Activated CD8-positive, alpha-beta T cell treated with anti-CD3 and anti-CD28 coated beads for 36 hours (primary cell): Measurements from ENCODE around the gene AGK. TPM values are rescaled to one million over a fixed set of nuclear protein-coding genes. Genes with fewer than 3 reads are reported as not detected.
"Not testable (repeated sequence)": the region's sequence is repeated elsewhere in the genome, so short reads cannot be mapped to it uniquely, and the experiment has no call there.

Experiments used
- ATAC-seq: fragments of 200-7000 bp; cut with Tn5 transposase; one replicate; pipeline ENCODE4 v1.10.0; 2021; ENCODE audit warnings: mild to moderate bottlenecking, moderate library complexity
- CTCF ChIA-PET: fragments of 350-600 bp; sonication (Branson Sonifier 250); formaldehyde crosslinking; loops from one replicate; lab custom pipeline; 2021; ENCODE audit warnings: antibody characterized with exemption; lab: Charles Lee
- POLR2A ChIA-PET: fragments of 350-600 bp; sonication (Branson Sonifier 250); formaldehyde crosslinking; loops from one replicate; lab custom pipeline; 2021; ENCODE audit warnings: antibody characterized with exemption; lab: Charles Lee
- DNase-seq: peaks from one replicate; pipeline ENCODE4 v3.0.0-alpha.2; 2020
- H3K27ac Mint-ChIP-seq: one replicate; pipeline ENCODE4 v1.8.0; 2021; ENCODE audit warnings: mild to moderate bottlenecking, mixed read lengths
- H3K27me3 Mint-ChIP-seq: one replicate; pipeline ENCODE4 v1.8.0; 2021; ENCODE audit warnings: mixed read lengths
- H3K36me3 Mint-ChIP-seq: one replicate; pipeline ENCODE4 v1.8.0; 2021; ENCODE audit warnings: low read depth, mixed read lengths
- H3K4me1 Mint-ChIP-seq: one replicate; pipeline ENCODE4 v1.8.0; 2021; ENCODE audit warnings: low read depth, mixed read lengths
- H3K4me3 Mint-ChIP-seq: one replicate; pipeline ENCODE4 v1.8.0; 2021; ENCODE audit warnings: mild to moderate bottlenecking, moderate library complexity, mixed read lengths
- H3K9me3 Mint-ChIP-seq: one replicate; pipeline ENCODE4 v1.8.0; 2021; ENCODE audit warnings: mixed read lengths
- CTCF ChIP-seq: fragments of 200-600 bp; IDR thresholded peaks from one replicate; pipeline ENCODE4 v1.8.0; 2022; ENCODE audit warnings: antibody characterized with exemption, mild to moderate bottlenecking
- intact Hi-C: fragments of 100-400 bp; cut with micrococcal nuclease; formaldehyde crosslinking; loops from one replicate; pipeline ENCODE4 v1.10.0; 2022
- total RNA-seq, 2 experiments: library from RNA; stranded (reverse); gene quantifications; one replicate each; pipeline ENCODE4 v1.2.3, GENCODE V29; 2021

The AGK gene
- total RNA-seq, 2 experiments from 2014 or later = 70.1 to 73.7 TPM

- no peak for TF ChIP-seq CTCF
- H3K4me3 Mint-ChIP-seq = no peak overlapping the region
- intact Hi-C loops = no loop called here
- CTCF ChIA-PET = no interaction called here
- H3K27ac Mint-ChIP-seq = no peak overlapping the region
- no peak for DNase-seq
- peaks cover 63% of the 10 kb centered on the region for H3K36me3 Mint-ChIP-seq
- POLR2A ChIA-PET = interaction anchor here (1.3 to 2.7 kb wide), 2 partner anchors 10 to 11 kb away, joined by 4 to 6 read pairs; no protein-coding TSS in a partner anchor
- peaks cover 32% of the 10 kb centered on the region for H3K9me3 Mint-ChIP-seq
- H3K4me1 Mint-ChIP-seq = peaks cover 27% of the 10 kb centered on the region
- no peaks in the 10 kb centered on the region for H3K27me3 Mint-ChIP-seq
- no peak for ATAC-seq
These were observed 22.3 kb downstream of the AGK start for GRCh38 chr7:141573511-141573910.

- ChIA-PET POLR2A (no interaction called here), CTCF (interaction anchor here (0.6 kb wide), 1 partner anchor 29 kb away, joined by 3 read pairs; no protein-coding TSS in a partner anchor)
- Mint-ChIP-seq H3K4me3 (no peak overlapping the region), H3K4me1 (peaks cover 27% of the 10 kb centered on the region), H3K36me3 (peaks cover 55% of the 10 kb centered on the region), H3K9me3 (peaks cover 32% of the 10 kb centered on the region), H3K27ac (no peak overlapping the region), H3K27me3 (no peaks in the 10 kb centered on the region)
- ATAC-seq (no peak), DNase-seq (no peak)
- no peak for TF ChIP-seq CTCF
- intact Hi-C loops = no loop called here
These were observed 24.0 kb downstream of the AGK start for GRCh38 chr7:141575164-141575563.

- no peaks in the 10 kb centered on the region for H3K27me3 Mint-ChIP-seq
- H3K27ac Mint-ChIP-seq = no peak overlapping the region
- intact Hi-C loops = no loop called here
- DNase-seq = no peak
- CTCF ChIA-PET = no interaction called here
- TF ChIP-seq CTCF = no peak
- ATAC-seq = no peak
- peaks cover 32% of the 10 kb centered on the region for H3K9me3 Mint-ChIP-seq
- H3K4me1 Mint-ChIP-seq = peaks cover 27% of the 10 kb centered on the region
- H3K4me3 Mint-ChIP-seq = no peak overlapping the region
- H3K36me3 Mint-ChIP-seq = peaks cover 53% of the 10 kb centered on the region
- POLR2A ChIA-PET = no interaction called here
These were observed 24.6 kb downstream of the AGK start for GRCh38 chr7:141575654-141576448.

GRCh38 chr7:141577043-141577839, 26.0 kb downstream of the AGK start:
- DNase-seq = no peak
- peaks cover 14% of the 10 kb centered on the region for H3K4me1 Mint-ChIP-seq
- ChIA-PET CTCF (no interaction called here), POLR2A (no interaction called here)
- H3K27ac Mint-ChIP-seq = no peak overlapping the region
- peaks cover 32% of the 10 kb centered on the region for H3K9me3 Mint-ChIP-seq
- ATAC-seq = no peak
- no peaks in the 10 kb centered on the region for H3K27me3 Mint-ChIP-seq
- no peak for TF ChIP-seq CTCF
- intact Hi-C loops = no loop called here
- no peak overlapping the region for H3K4me3 Mint-ChIP-seq
- peaks cover 40% of the 10 kb centered on the region for H3K36me3 Mint-ChIP-seq

GRCh38 chr7:141579953-141580352, 28.7 kb downstream of the AGK start:
- CTCF ChIA-PET, H3K27ac Mint-ChIP-seq, POLR2A ChIA-PET, H3K4me3 Mint-ChIP-seq, intact Hi-C loops, H3K27me3 Mint-ChIP-seq, ATAC-seq, DNase-seq: not testable (repeated sequence)
- Mint-ChIP-seq H3K36me3 (peaks cover 17% of the 10 kb centered on the region), H3K4me1 (peaks cover 27% of the 10 kb centered on the region), H3K9me3 (peaks cover 36% of the 10 kb centered on the region)

- ATAC-seq, CTCF ChIA-PET, DNase-seq, H3K4me3 Mint-ChIP-seq, POLR2A ChIA-PET, H3K27me3 Mint-ChIP-seq, H3K27ac Mint-ChIP-seq, intact Hi-C loops: not testable (repeated sequence)
- Mint-ChIP-seq H3K36me3 (peaks cover 12% of the 10 kb centered on the region), H3K9me3 (peaks cover 22% of the 10 kb centered on the region), H3K4me1 (peaks cover 45% of the 10 kb centered on the region)
These were observed 30.9 kb downstream of the AGK start for GRCh38 chr7:141582063-141582462.
